Body of pancreas (tissue), 4 donors: Measurements from ENCODE around the gene EDIL3. TPM values are rescaled to one million over a fixed set of nuclear protein-coding genes. Genes with fewer than 3 reads are reported as not detected.

Experiments used
- ATAC-seq: fragments of 150-250 bp; one replicate; pipeline ENCODE4 v1.9.1; 2016
- DNase-seq, 4 donors: peaks; one replicate each; pipeline ENCODE4 v3.0.0-alpha.2; 2019
- H3K27ac ChIP-seq, 4 donors: fragments of 200-600 bp; sonication (generic); 1 replicate in 3 of 4; 2 replicates in 1 of 4; pipeline versions ENCODE4 v1.5.1 to v1.6.1; 2016 to 2019; ENCODE audit warnings: mild to moderate bottlenecking in 1 of 4, mixed read lengths in 1 of 4, moderate library complexity in 1 of 4
- H3K27me3 ChIP-seq, 2 donors: fragments of 200-600 bp; sonication (generic); one replicate each; pipeline ENCODE4 v1.6.0; 2016; ENCODE audit warnings: mild to moderate bottlenecking in 1 of 2
- H3K36me3 ChIP-seq, 2 donors: fragments of 200-600 bp; sonication (generic); replicated peaks in 1 of 2; 2 replicates each; pipeline ENCODE4 v1.5.1; 2016; ENCODE audit warnings: low read depth in 2 of 2; ENCODE audit not compliant: insufficient read depth in 1 of 2
- H3K4me1 ChIP-seq: fragments of 200-600 bp; sonication (generic); one replicate; pipeline ENCODE4 v1.6.0; 2016
- H3K4me3 ChIP-seq, 2 donors: fragments of 200-600 bp; sonication (generic); 1 replicate in 1 of 2; 2 replicates in 1 of 2; pipeline ENCODE4 v1.5.1; 2016 to 2019
- H3K9me3 ChIP-seq, 3 donors: fragments of 200-600 bp; sonication (generic); 1 replicate in 2 of 3; 2 replicates in 1 of 3; pipeline ENCODE4 v1.5.1; 2016
- CTCF ChIP-seq, 7 experiments: fragments of 450-650 bp in 4 of 7; fragments of 200-600 bp in 3 of 7; sonication (generic) in 3 of 7; IDR thresholded peaks; one replicate each; pipeline ENCODE4 v1.5.1; 2016 to 2019; ENCODE audit warnings: antibody characterized with exemption in 7 of 7
- POLR2A ChIP-seq, 3 donors: fragments of 450-650 bp; IDR thresholded peaks; one replicate each; pipeline ENCODE4 v1.6.1; 2016; ENCODE audit warnings: antibody characterized with exemption in 3 of 3, mild to moderate bottlenecking in 2 of 3
- WGBS, 2 donors: methylation state at CpG; one replicate each; pipeline ENCODE4 v1.1.5; 2017; 5-methylcytosine and 5-hydroxymethylcytosine counted together
- intact Hi-C: fragments of 100-400 bp; cut with DNase I; formaldehyde crosslinking; loops from one replicate; pipeline ENCODE4 v1.15.1; 2023
- total RNA-seq, 2 donors: library from RNA; depleted of rRNA; stranded (reverse); fragments of >200 nt; gene quantifications; one replicate each; pipeline ENCODE4 v1.1.0, GENCODE V29; 2016

EDIL3 gene
- total RNA-seq, 2 donors from 2014 or later = 2.3 to 4.7 TPM

GRCh38 chr5:84118551-84118950 lies 266.1 kb downstream of the EDIL3 start:
- no peaks in the 10 kb centered on the region for H3K27me3 ChIP-seq
- intact Hi-C loops = no loop called here
- H3K4me3 ChIP-seq = no peak overlapping the region
- no peaks in the 10 kb centered on the region for H3K9me3 ChIP-seq
- no peaks in the 10 kb centered on the region for H3K4me1 ChIP-seq
- no peak for ATAC-seq
- 63 to 64% methylated on average over 2 of the region's 2 CpGs for WGBS, 2 donors
- no peak for DNase-seq
- H3K36me3 ChIP-seq = no peaks in the 10 kb centered on the region
- H3K27ac ChIP-seq = no peak overlapping the region
- TF ChIP-seq POLR2A (IDR thresholded peaks at IDR 0.05) (no peak), CTCF (IDR thresholded peaks at IDR 0.05) (no peak)

- no peak for TF ChIP-seq POLR2A (IDR thresholded peaks at IDR 0.05)
- no peak for TF ChIP-seq CTCF (IDR thresholded peaks at IDR 0.05)
- Histone ChIP-seq H3K9me3 (no peaks in the 10 kb centered on the region), H3K27me3 (no peaks in the 10 kb centered on the region), H3K36me3 (no peaks in the 10 kb centered on the region), H3K4me1 (no peaks in the 10 kb centered on the region), H3K27ac (no peak overlapping the region), H3K4me3 (no peak overlapping the region)
- no peak for ATAC-seq
- intact Hi-C loops = no loop called here
- 57 to 82% methylated on average over 1 of the region's 1 CpG for WGBS, 2 donors
- no peak for DNase-seq
Measured at GRCh38 chr5:84115727-84116126, 269.0 kb downstream of the EDIL3 start.

GRCh38 chr5:84113246-84114105 lies 271.2 kb downstream of the EDIL3 start:
- no peaks in the 10 kb centered on the region for H3K9me3 ChIP-seq
- TF ChIP-seq POLR2A (IDR thresholded peaks at IDR 0.05) (no peak), CTCF (IDR thresholded peaks at IDR 0.05) (no peak)
- H3K4me3 ChIP-seq = no peak overlapping the region
- no peaks in the 10 kb centered on the region for H3K36me3 ChIP-seq
- H3K27ac ChIP-seq = no peak overlapping the region
- H3K4me1 ChIP-seq = no peaks in the 10 kb centered on the region
- DNase-seq = no peak
- WGBS, 2 donors = 48 to 63% methylated on average over 6 of the region's 6 CpGs
- intact Hi-C loops = no loop called here
- ATAC-seq = no peak
- H3K27me3 ChIP-seq = no peaks in the 10 kb centered on the region

- Histone ChIP-seq H3K4me1 (no peaks in the 10 kb centered on the region), H3K36me3 (no peaks in the 10 kb centered on the region), H3K4me3 (no peak overlapping the region), H3K27ac (no peak overlapping the region), H3K9me3 (no peaks in the 10 kb centered on the region), H3K27me3 (no peaks in the 10 kb centered on the region)
- TF ChIP-seq POLR2A (IDR thresholded peaks at IDR 0.05) (no peak), CTCF (IDR thresholded peaks at IDR 0.05) (no peak)
- intact Hi-C loops = no loop called here
- no peak for DNase-seq
- 75 to 87% methylated on average over 3 of the region's 3 CpGs for WGBS, 2 donors
- ATAC-seq = no peak
Measured at GRCh38 chr5:84092738-84093137, 291.9 kb downstream of the EDIL3 start.
